B cell (primary cell): ENCODE measurements around the gene SIK3. TPM values are rescaled to one million over a fixed set of nuclear protein-coding genes. Genes with fewer than 3 reads are reported as not detected.

Source experiments
- ATAC-seq: fragments of 200-7000 bp; cut with Tn5 transposase; one replicate; pipeline ENCODE4 v1.10.0; 2021; ENCODE audit warnings: low read depth, mild to moderate bottlenecking, moderate number of reproducible peaks, moderate library complexity
- CTCF ChIA-PET: fragments of 350-600 bp; sonication (Branson Sonifier 250); formaldehyde crosslinking; loops from one replicate; lab custom pipeline; 2021; ENCODE audit warnings: antibody characterized with exemption, inconsistent platforms; lab: Charles Lee
- POLR2A ChIA-PET: fragments of 350-600 bp; sonication (Branson Sonifier 250); formaldehyde crosslinking; loops from one replicate; lab custom pipeline; 2021; ENCODE audit warnings: antibody characterized with exemption; lab: Charles Lee
- DNase-seq: peaks from one replicate; pipeline ENCODE4 v3.0.0; 2013
- H2AFZ ChIP-seq: 2 replicates; pipeline ENCODE4 v1.6.1; 2012; ENCODE audit warnings: mild to moderate bottlenecking, low read depth, low read length; ENCODE audit not compliant: insufficient read depth, poor library complexity, severe bottlenecking
- H3K27ac ChIP-seq, 2 donors: 1 replicate in 1 of 2; 2 replicates in 1 of 2; pipeline ENCODE4 v1.5.1; 2012 to 2013; ENCODE audit warnings: low read length in 2 of 2, mild to moderate bottlenecking in 2 of 2, moderate library complexity in 1 of 2
- H3K27me3 ChIP-seq, 4 experiments: fragments of 200-600 bp in 1 of 4; sonication (generic) in 1 of 4; replicated peaks in 1 of 4; 1 replicate in 2 of 4; 2 replicates in 2 of 4; pipeline versions ENCODE4 v1.6.1 to v1.7.0; 2013 to 2016; ENCODE audit warnings: low read length in 3 of 4, mild to moderate bottlenecking in 2 of 4, mixed read lengths in 1 of 4, moderate library complexity in 1 of 4; ENCODE audit not compliant: insufficient read depth in 4 of 4, control insufficient read depth in 3 of 4; ENCODE audit errors: control extremely low read depth in 1 of 4
- H3K36me3 ChIP-seq, 2 experiments: replicated peaks in 1 of 2; 1 replicate in 1 of 2; 2 replicates in 1 of 2; pipeline versions ENCODE4 v1.6.1 to v1.7.1; 2013; ENCODE audit warnings: low read length in 1 of 2; ENCODE audit not compliant: insufficient read depth in 2 of 2, control insufficient read depth in 1 of 2; ENCODE audit errors: control extremely low read depth in 1 of 2, extremely low read depth in 1 of 2
- H3K4me1 ChIP-seq, 2 donors: fragments of 200-600 bp in 1 of 2; sonication (generic) in 1 of 2; 1 replicate in 1 of 2; 2 replicates in 1 of 2; pipeline versions ENCODE4 v1.5.1 to v1.6.1; 2013 to 2017; ENCODE audit warnings: low read length in 2 of 2; ENCODE audit not compliant: control insufficient read depth in 2 of 2, insufficient read depth in 2 of 2
- H3K4me2 ChIP-seq: replicated peaks from 2 replicates; pipeline ENCODE3; 2012; ENCODE audit warnings: mild to moderate bottlenecking, low read depth, low read length; ENCODE audit not compliant: poor library complexity, severe bottlenecking
- H3K4me3 ChIP-seq, 5 experiments: fragments of 200-600 bp in 1 of 5; sonication (generic) in 1 of 5; 1 replicate in 3 of 5; 2 replicates in 2 of 5; pipeline versions ENCODE4 v1.5.1 to v1.7.0; 2011 to 2016; ENCODE audit warnings: low read length in 4 of 5, mild to moderate bottlenecking in 4 of 5, low read depth in 2 of 5, control low read depth in 1 of 5, moderate library complexity in 1 of 5; ENCODE audit not compliant: insufficient read depth in 1 of 5; ENCODE audit errors: control extremely low read depth in 1 of 5, extremely low read depth in 1 of 5
- H3K79me2 ChIP-seq: fragments of 200-600 bp; sonication (generic); one replicate; pipeline ENCODE4 v1.6.0; 2016; ENCODE audit warnings: low read length; ENCODE audit not compliant: control insufficient read depth, insufficient read depth
- H3K9ac ChIP-seq: fragments of 200-600 bp; sonication (generic); 2 replicates; pipeline ENCODE4 v1.6.1; 2017; ENCODE audit warnings: mild to moderate bottlenecking, low read length, moderate library complexity
- H3K9me3 ChIP-seq, 3 donors: one replicate each; pipeline versions ENCODE4 v1.6.1 to v1.7.1; 2013; ENCODE audit warnings: low read length in 2 of 3; ENCODE audit not compliant: control insufficient read depth in 2 of 3, insufficient read depth in 1 of 3; ENCODE audit errors: control extremely low read depth in 1 of 3
- H4K20me1 ChIP-seq: 2 replicates; pipeline ENCODE4 v1.6.0; 2012; ENCODE audit warnings: mild to moderate bottlenecking, low read length; ENCODE audit not compliant: insufficient read depth, control insufficient read depth, poor library complexity, severe bottlenecking
- H3K27ac Mint-ChIP-seq: one replicate; pipeline ENCODE4 v1.8.0; 2021; ENCODE audit warnings: mixed read lengths
- H3K27me3 Mint-ChIP-seq: one replicate; pipeline ENCODE4 v1.8.0; 2021; ENCODE audit warnings: mixed read lengths
- H3K4me1 Mint-ChIP-seq: one replicate; pipeline ENCODE4 v1.8.0; 2021; ENCODE audit warnings: mixed read lengths
- H3K4me3 Mint-ChIP-seq: one replicate; pipeline ENCODE4 v1.8.0; 2021; ENCODE audit warnings: mixed read lengths
- H3K9me3 Mint-ChIP-seq: one replicate; pipeline ENCODE4 v1.8.0; 2022; ENCODE audit warnings: mixed read lengths; ENCODE audit not compliant: insufficient read depth
- EZH2 ChIP-seq: IDR thresholded peaks from 2 replicates; pipeline ENCODE4 v1.6.1; 2012; ENCODE audit warnings: borderline replicate concordance, low read depth, mild to moderate bottlenecking, moderate library complexity, low read length; ENCODE audit not compliant: insufficient read depth, poor library complexity, severe bottlenecking
- WGBS: methylation state at CpG from one replicate; pipeline ENCODE4 v1.1.5; 2013; ENCODE audit warnings: missing lambda C conversion rate; ENCODE audit not compliant: insufficient coverage; 5-methylcytosine and 5-hydroxymethylcytosine counted together
- intact Hi-C: fragments of 100-400 bp; cut with micrococcal nuclease; formaldehyde crosslinking; loops from one replicate; pipeline ENCODE4 v1.10.0; 2022
- polyA plus RNA-seq: library from polyadenylated mRNA; depleted of rRNA; stranded (reverse); fragments of >200 nt; gene quantifications from 2 replicates; pipeline ENCODE4 v1.2.3, GENCODE V29; 2012
- total RNA-seq, 2 donors: library from RNA; stranded (reverse); fragments of 120-200 nt in 1 of 2; gene quantifications; 1 replicate in 1 of 2; 2 replicates in 1 of 2; pipeline versions ENCODE4 v1.2.3 to v1.2.4, GENCODE V29; 2013 to 2022
- TF ChIP-seq, protein P1 (sequence below): fragments of 200-600 bp; IDR thresholded peaks from one replicate; pipeline ENCODE4 v1.8.0; 2022; ENCODE audit warnings: antibody characterized with exemption, mild to moderate bottlenecking

The SIK3 gene
- total and polyA plus RNA-seq, 2 donors (not counting 1 experiment from before 2014, with no cell fraction given) = 36.5 to 180 TPM

DNA sequence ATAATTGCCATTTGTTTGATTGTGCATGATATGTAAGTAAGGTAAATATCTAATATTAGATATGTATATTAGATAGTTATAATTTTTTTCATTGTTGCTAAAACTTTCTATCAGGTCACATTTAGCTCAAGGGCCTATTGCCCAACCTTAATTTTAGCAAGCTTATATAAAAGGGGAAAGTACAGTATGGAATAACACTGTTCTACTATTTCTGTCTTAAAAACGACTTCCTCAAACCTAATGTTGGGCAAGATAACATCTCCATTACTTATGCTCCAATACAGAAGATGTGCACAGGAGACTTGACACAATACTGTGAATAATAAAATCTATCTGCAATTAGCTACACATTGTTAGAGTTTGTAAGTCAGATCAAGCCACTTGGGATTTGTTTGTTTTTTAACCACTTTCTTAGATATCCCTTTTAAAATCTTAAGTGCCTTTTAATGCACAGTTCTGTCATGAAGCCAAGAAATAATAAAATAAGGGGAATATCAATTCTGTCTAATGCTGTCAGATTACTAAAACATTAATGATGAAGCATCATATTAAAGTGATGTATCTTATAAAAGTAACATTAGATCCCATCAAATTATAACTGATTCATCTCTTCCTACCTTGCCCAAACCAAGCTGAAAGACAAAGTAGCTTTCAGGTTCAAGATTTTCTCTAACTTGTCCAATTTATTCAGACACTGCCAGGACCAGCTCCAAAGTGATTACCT lies 98.1 kb downstream of the SIK3 start:
- Histone ChIP-seq H3K4me2 (no peak overlapping the region), H3K9ac (no peak overlapping the region), H3K4me1 (peaks cover 10 to 34% of the 10 kb centered on the region in 2 donors), H3K9me3 (no peaks in the 10 kb centered on the region), H3K27ac (peak overlapping the region in 1 of 2 donors; percentile 55), H3K4me3 (no peak overlapping the region), H2AFZ (no peak overlapping the region), H3K27me3 (no peaks in the 10 kb centered on the region), H3K79me2 (peaks cover 95% of the 10 kb centered on the region), H4K20me1 (peaks cover 30% of the 10 kb centered on the region), H3K36me3 (peaks cover 4 to 5% of the 10 kb centered on the region in 2 experiments)
- H3K4me1 Mint-ChIP-seq = peaks cover 65% of the 10 kb centered on the region
- TF ChIP-seq, protein P1, sequence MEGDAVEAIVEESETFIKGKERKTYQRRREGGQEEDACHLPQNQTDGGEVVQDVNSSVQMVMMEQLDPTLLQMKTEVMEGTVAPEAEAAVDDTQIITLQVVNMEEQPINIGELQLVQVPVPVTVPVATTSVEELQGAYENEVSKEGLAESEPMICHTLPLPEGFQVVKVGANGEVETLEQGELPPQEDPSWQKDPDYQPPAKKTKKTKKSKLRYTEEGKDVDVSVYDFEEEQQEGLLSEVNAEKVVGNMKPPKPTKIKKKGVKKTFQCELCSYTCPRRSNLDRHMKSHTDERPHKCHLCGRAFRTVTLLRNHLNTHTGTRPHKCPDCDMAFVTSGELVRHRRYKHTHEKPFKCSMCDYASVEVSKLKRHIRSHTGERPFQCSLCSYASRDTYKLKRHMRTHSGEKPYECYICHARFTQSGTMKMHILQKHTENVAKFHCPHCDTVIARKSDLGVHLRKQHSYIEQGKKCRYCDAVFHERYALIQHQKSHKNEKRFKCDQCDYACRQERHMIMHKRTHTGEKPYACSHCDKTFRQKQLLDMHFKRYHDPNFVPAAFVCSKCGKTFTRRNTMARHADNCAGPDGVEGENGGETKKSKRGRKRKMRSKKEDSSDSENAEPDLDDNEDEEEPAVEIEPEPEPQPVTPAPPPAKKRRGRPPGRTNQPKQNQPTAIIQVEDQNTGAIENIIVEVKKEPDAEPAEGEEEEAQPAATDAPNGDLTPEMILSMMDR = no peak
- no peak for TF ChIP-seq EZH2
- H3K4me3 Mint-ChIP-seq = no peak overlapping the region
- no peaks in the 10 kb centered on the region for H3K27me3 Mint-ChIP-seq
- no peak for DNase-seq
- ATAC-seq = no peak
- ChIA-PET POLR2A (interaction anchor here (0.6 kb wide), 1 partner anchor 9 kb away, joined by 6 read pairs; no protein-coding TSS in a partner anchor), CTCF (interaction anchor here (1.0 to 2.0 kb wide), 3 partner anchors 11 to 106 kb away, joined by 3 to 6 read pairs (median 5); no protein-coding TSS in a partner anchor)
- intact Hi-C loops = loop anchor here (5.0 kb wide), 1 partner anchor 42 kb away; no protein-coding TSS in a partner anchor
- H3K27ac Mint-ChIP-seq = no peak overlapping the region
- no peaks in the 10 kb centered on the region for H3K9me3 Mint-ChIP-seq
- no CpG with 5 or more reads among the region's 1 CpG for WGBS

DNA sequence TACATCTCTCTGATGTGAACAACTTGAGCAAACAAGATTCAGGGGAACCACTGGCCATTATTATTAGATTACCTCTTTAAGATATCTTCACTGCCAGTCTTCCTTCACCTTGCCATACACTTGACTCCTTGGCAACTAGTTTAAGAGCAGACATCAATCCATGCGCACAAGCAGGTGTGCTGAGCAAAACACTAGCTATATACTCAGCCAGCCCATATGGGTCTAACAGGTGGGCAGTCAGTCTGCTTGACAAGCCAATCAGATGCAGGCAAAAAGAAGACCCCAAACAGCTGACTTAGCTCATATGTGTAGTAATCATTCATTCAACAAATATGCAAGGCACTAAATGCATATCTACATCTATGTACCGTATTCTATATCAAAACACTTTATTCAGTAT lies 101.2 kb downstream of the SIK3 start:
- ChIA-PET CTCF (interaction anchor here (1.3 to 1.7 kb wide), 2 partner anchors 20 to 85 kb away, joined by 3 read pairs; no protein-coding TSS in a partner anchor), POLR2A (interaction anchor here (0.7 kb wide), 1 partner anchor 70 kb away, joined by 4 read pairs; no protein-coding TSS in a partner anchor)
- Mint-ChIP-seq H3K27me3 (no peaks in the 10 kb centered on the region), H3K4me1 (peaks cover 62% of the 10 kb centered on the region), H3K27ac (no peak overlapping the region), H3K4me3 (no peak overlapping the region), H3K9me3 (no peaks in the 10 kb centered on the region)
- no peak overlapping the region for H3K27ac ChIP-seq
- ATAC-seq (no peak), DNase-seq (no peak)
- no peaks in the 10 kb centered on the region for H3K9me3 ChIP-seq
- WGBS = 100% methylated on average over 1 of the region's 2 CpGs
- no peak overlapping the region for H3K4me2 ChIP-seq
- no peak for TF ChIP-seq EZH2
- TF ChIP-seq, protein P1 = no peak
- H2AFZ ChIP-seq = no peak overlapping the region
- peaks cover 95% of the 10 kb centered on the region for H3K79me2 ChIP-seq
- H3K36me3 ChIP-seq = peaks cover 0 to 3% of the 10 kb centered on the region in 2 experiments
- H3K27me3 ChIP-seq = no peaks in the 10 kb centered on the region
- H3K4me1 ChIP-seq = peaks cover 26 to 44% of the 10 kb centered on the region in 2 donors
- no peak overlapping the region for H3K9ac ChIP-seq
- intact Hi-C loops = no loop called here
- H3K4me3 ChIP-seq = no peak overlapping the region
- peaks cover 19% of the 10 kb centered on the region for H4K20me1 ChIP-seq
